Umbilical cord (tissue), 2 donors: ENCODE measurements around the gene DNM3. TPM values are rescaled to one million over a fixed set of nuclear protein-coding genes. Genes with fewer than 3 reads are reported as not detected.

ENCODE experiments used
- DNase-seq: peaks from one replicate; pipeline ENCODE4 v3.0.0-alpha.2; 2015; ENCODE audit warnings: low spot score
- total RNA-seq: library from RNA; depleted of rRNA; stranded (reverse); fragments of >200 nt; gene quantifications from one replicate; pipeline ENCODE4 v1.2.3, GENCODE V29; 2014; ENCODE audit warnings: low replicate concordance; ENCODE audit not compliant: insufficient read depth

DNM3 gene
- total RNA-seq, 1 donor from 2014 or later, result 6.7 TPM

- peak; percentile 25 for DNase-seq
Measured at GRCh38 chr1:172390301-172390682, 549.0 kb downstream of the DNM3 start.

- peak; percentile 72 for DNase-seq
Measured at GRCh38 chr1:172390683-172391551, 549.6 kb downstream of the DNM3 start.

GRCh38 chr1:172391976-172392375 is 550.7 kb downstream of the DNM3 start:
- peak; percentile 33 for DNase-seq

DNA sequence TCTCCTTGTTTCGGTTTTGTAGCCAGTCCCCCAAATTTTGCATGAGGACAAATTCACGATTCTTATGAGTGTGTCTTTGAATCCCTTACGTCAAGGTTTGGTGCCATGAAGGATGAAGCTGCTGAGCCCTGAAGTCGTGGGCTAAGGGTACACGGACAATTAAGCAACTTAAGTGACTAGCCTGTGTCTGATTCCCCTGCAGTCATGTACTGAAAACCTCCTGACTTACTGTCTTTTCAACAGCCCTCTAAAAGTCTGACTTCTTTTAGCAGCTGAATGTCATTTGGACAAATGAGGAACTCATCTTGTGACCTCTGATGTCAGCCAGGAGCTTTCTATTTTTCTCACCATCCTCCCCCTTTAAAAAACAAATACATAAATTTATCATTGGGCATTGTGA is 552.1 kb downstream of the DNM3 start:
- no peak for DNase-seq

- DNase-seq, result peak; percentile 29
Measured at GRCh38 chr1:172394141-172394751, 552.9 kb downstream of the DNM3 start.

- DNase-seq, result peak; percentile 26
Measured at GRCh38 chr1:172394811-172395210, 553.5 kb downstream of the DNM3 start.

DNA sequence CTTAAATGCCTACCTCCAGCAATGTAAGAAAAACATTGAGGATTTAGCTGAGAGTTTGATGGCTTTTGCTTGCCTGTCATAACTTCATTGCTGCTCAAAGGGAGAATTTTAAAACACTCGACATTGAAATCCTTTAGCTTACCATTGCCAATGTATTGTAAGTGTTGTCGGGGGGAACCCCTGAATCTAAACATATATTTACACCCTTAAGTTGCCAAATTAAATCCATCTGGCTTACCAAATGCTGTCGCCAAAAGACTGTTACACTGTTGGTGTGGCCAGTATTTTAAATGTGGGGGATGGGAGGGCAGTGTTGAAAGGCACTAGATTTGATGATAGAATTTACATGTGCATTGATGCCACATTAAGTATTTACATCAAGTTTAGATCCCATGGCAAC is 554.3 kb downstream of the DNM3 start:
- no peak for DNase-seq

DNA sequence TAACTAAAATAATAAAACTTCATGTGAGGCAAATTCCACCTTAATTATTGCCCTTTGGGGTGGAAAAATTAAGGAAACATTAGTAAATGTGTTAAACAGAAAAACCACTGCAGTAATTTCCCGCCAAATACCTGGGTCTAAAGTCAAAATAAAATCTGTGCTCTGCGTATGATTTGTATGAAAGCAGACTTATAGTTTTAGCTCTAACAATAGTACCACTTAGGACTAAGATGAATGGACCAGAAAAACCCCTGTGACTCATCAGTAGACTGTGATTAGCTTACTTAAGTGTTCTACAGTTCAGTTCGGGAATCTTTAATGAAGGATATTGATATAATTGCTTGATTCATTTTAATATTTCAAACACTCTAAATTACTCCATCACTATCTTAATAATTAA is 555.9 kb downstream of the DNM3 start:
- peak; percentile 53 for DNase-seq

DNA sequence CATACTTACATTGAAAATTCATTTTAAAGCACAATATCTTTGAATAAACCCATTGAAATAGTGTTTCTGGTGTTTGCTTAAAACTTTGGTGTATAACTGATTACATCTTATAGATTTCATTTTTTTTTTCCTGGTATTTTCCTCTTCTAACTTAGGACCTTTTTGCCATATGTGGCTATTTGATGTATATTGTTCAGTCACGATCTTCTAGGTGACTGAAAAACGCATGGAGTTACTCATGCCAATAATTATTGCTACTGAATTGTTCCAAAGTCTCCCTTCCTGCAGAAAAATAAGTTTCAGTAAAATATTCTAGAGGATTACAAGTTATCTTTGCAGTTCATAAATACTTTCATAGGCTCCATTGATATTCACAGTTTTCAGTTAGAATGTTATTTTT is 556.3 kb downstream of the DNM3 start:
- DNase-seq, result no peak

- peak; percentile 62 for DNase-seq
Measured at GRCh38 chr1:172398193-172398592, 556.9 kb downstream of the DNM3 start.

GRCh38 chr1:172398970-172399755 is 557.9 kb downstream of the DNM3 start:
- DNase-seq, result peak; percentile 80

DNA sequence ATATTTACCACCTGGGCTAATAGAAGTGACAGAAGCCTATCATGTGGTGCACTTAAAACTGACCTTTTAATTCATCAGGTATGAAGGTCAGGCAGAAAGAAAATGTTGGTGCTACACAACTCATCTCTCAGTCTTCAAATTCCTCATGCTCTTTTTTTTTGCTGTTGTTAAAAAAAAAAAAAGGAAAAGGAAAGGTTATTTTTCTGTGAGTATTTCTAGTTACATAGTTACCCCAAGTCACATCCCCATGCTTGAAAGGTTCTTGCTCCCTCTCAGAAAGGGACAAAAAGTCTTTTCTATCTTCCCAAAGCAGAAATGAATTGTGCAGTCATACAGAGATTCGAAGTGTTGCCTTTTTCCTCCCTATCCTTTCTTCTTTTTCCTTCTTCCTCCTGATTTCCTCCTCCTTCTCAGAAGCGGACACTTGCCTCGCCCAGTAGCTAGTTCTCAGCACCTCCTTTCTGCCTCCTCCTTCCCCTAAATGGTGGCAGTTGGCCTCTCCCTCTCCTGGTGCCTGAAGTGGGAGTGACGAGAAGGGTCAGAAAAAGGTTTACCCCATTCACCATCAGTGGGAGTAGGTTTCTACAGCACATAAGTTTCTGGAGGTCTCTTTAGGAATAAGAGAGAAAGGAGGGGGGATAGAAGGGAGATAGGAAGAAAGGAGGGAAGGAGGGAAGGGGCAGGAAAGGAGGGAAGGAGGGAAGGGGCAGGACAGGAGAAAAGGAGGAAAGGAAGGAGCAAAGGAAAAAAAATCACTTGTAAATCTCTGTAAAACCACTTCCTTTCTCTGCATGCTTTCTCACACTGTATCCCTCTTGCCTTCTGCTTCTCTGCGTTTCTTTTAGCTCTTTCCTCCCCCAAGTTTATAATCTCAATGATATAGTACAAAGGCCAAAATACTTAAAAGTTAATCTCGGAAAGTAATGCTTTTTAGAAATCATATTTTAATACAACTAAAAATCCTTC is 558.7 kb downstream of the DNM3 start:
- DNase-seq, result no peak

DNA sequence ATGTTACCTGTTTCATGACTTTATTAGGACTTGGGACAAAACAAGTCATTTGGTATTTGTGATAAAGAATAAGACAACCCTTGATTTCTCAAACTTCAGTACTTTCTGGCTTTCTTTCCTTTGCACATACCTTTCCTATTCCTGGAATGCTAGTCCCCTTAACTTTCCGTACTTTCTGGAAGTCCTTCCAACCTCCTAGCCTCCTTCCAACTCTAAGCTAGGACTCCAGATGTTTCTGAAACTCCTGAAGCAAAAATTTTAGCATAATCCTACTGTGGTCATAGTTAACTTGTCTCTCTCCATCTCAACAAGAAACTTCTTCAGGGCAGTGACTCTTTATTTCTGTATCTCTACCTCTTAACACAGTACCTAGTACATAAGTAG is 559.4 kb downstream of the DNM3 start:
- DNase-seq, result peak; percentile 31

DNA sequence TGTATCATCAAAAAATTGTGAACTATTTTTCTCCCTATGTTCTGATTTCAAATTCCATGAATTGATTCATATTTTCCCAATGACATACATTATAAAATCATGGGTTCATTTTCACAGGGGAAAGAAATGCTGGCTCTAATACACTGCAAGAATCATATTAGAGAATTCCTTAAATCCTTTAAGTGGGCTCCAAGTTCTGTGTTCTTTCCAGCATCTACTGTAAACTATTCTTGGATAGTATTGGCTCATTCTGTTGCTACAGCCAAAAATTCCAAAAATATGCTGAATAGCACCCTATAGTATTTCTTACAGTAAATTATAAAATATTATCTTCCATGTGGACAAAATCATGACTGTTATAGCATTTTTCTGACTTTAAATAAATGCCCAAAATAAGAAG is 560.2 kb downstream of the DNM3 start:
- DNase-seq, result peak; percentile 62

DNA sequence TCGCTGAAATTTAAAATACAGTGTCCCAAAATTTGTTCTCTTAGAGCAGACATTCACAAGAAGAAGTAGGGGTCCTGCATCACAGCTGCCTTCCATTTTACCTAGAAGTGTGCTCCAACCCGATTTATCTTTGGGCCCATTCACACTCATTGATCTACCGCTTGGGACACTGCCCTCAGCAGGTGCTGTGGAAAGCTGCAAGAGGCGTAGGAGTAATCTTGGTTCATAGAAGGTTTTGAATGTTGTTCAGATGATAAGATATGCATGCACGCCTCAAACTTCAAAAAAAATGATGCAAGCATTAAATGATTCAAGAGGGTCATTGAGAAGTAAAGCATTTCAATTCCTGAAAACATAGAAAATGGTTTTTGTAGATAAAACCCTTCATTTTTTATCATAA is 560.6 kb downstream of the DNM3 start:
- no peak for DNase-seq

GRCh38 chr1:172402878-172403569 is 561.7 kb downstream of the DNM3 start:
- DNase-seq, result no peak

GRCh38 chr1:172404121-172404520 is 562.8 kb downstream of the DNM3 start:
- DNase-seq, result no peak

GRCh38 chr1:172405912-172406311 is 564.6 kb downstream of the DNM3 start:
- DNase-seq, result no peak

GRCh38 chr1:172406968-172407367 is 565.7 kb downstream of the DNM3 start:
- no peak for DNase-seq

DNA sequence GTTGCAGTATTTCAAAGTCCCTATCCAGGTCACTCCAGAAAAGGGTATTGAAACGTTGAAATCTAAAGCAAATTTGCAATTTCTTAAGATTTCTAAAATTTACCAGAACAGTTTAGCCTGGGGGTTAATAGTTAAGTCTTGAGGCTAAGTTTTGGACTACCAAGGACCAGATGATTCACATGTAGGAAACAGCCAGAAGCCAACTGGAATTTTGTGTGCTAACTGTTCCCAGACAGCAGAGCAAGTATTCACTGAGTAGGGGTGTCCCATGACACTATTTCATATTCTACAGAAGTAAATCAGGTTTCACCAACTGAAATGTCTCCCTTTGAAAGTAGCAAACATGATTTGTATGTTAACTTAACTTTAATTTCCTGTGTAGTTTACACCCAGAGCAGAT is 567.7 kb downstream of the DNM3 start:
- peak; percentile 40 for DNase-seq

GRCh38 chr1:172410027-172410426 is 568.7 kb downstream of the DNM3 start:
- DNase-seq, result no peak
